HCT116 (cell line): ENCODE data around the gene PDE4C. TPM values are rescaled to one million over a fixed set of nuclear protein-coding genes. Genes with fewer than 3 reads are reported as not detected.

Source experiments
- ATAC-seq: fragments of 200-7000 bp; cut with Tn5 transposase; 2 replicates; pipeline ENCODE4 v1.9.1; 2020; ENCODE audit warnings: mild to moderate bottlenecking, moderate library complexity
- BruUV-seq: library from RNA; stranded (reverse); fragments of 400-500 nt; replicated peaks from 2 replicates; lab custom pipeline; 2021; lab: Mats Ljungman, UMichigan
- CTCF ChIA-PET: fragments of 300-600 bp; sonication (Branson Sonifier 250); formaldehyde crosslinking; loops from one replicate; lab custom pipeline; 2021; ENCODE audit warnings: antibody characterized with exemption; lab: Charles Lee
- POLR2A ChIA-PET: fragments of 300-600, 350-600 bp; sonication (Branson Sonifier 250); formaldehyde crosslinking; loops from one replicate; lab custom pipeline; 2021; ENCODE audit warnings: antibody characterized with exemption; lab: Charles Lee
- RAD21 ChIA-PET, 2 experiments: fragments of 300-600 bp; sonication (Branson Sonifier 250); formaldehyde crosslinking; loops; one replicate each; lab custom pipeline; 2023; ENCODE audit warnings: low total read pairs in 2 of 2; ENCODE audit not compliant: uncharacterized antibody in 2 of 2, unreplicated experiment in 2 of 2, low non-redundant PET in 1 of 2; lab: Charles Lee
- DNase-seq: peaks from one replicate; pipeline ENCODE4 v3.0.0-alpha.2; 2010; ENCODE audit warnings: low read depth, low spot score
- H2AFZ ChIP-seq: fragments of 200-600 bp; shearing (Covaris generic), sonication (generic); 2 replicates; pipeline ENCODE4 v1.6.1; 2017; ENCODE audit warnings: low read depth, mixed run types, mixed read lengths, antibody characterized with exemption, low read length; ENCODE audit not compliant: poor library complexity, severe bottlenecking
- H3K27ac ChIP-seq: 2 replicates; pipeline ENCODE4 v1.5.1; 2012; ENCODE audit warnings: low read depth, low read length
- H3K27me3 ChIP-seq: fragments of 200-600 bp; sonication (generic); 2 replicates; pipeline ENCODE4 v1.6.1; 2016; ENCODE audit warnings: mixed run types, low read length, mixed read lengths; ENCODE audit not compliant: insufficient read depth
- H3K36me3 ChIP-seq, 2 experiments: fragments of 200-500 bp in 1 of 2; fragments of 200-600 bp in 1 of 2; sonication (Bioruptor generic) in 1 of 2; sonication (generic) in 1 of 2; 2 replicates each; pipeline versions ENCODE4 v1.5.1 to v1.6.1; 2014 to 2016; ENCODE audit warnings: low read length in 2 of 2, inconsistent platforms in 1 of 2, mixed read lengths in 1 of 2, mixed run types in 1 of 2; ENCODE audit not compliant: insufficient read depth in 2 of 2, control insufficient read depth in 1 of 2
- H3K4me1 ChIP-seq, 2 experiments: fragments of 200-600 bp in 1 of 2; sonication (generic) in 1 of 2; 2 replicates each; pipeline versions ENCODE4 v1.5.1 to v1.6.1; 2012 to 2017; ENCODE audit warnings: low read length in 2 of 2, inconsistent platforms in 1 of 2, mild to moderate bottlenecking in 1 of 2, mixed read lengths in 1 of 2, mixed run types in 1 of 2, moderate library complexity in 1 of 2; ENCODE audit not compliant: insufficient read depth in 2 of 2, control insufficient read depth in 1 of 2
- H3K4me2 ChIP-seq: fragments of 200-600 bp; sonication (generic); 2 replicates; pipeline ENCODE4 v1.6.1; 2017; ENCODE audit warnings: mixed run types, low read length, mixed read lengths
- H3K4me3 ChIP-seq, 2 experiments: fragments of 200-600 bp in 1 of 2; sonication (generic) in 1 of 2; replicated peaks in 1 of 2; 2 replicates each; pipeline ENCODE4 v1.5.1; 2011 to 2016; ENCODE audit warnings: low read length in 2 of 2, control low read depth in 1 of 2, low read depth in 1 of 2, mild to moderate bottlenecking in 1 of 2, mixed read lengths in 1 of 2, mixed run types in 1 of 2
- H3K79me2 ChIP-seq: fragments of 200-600 bp; sonication (generic); 2 replicates; pipeline ENCODE4 v1.6.1; 2017; ENCODE audit warnings: mild to moderate bottlenecking, mixed run types, low read length, moderate library complexity, mixed read lengths; ENCODE audit not compliant: insufficient read depth
- H3K9ac ChIP-seq: fragments of 200-600 bp; sonication (generic); 2 replicates; pipeline ENCODE4 v1.6.1; 2016; ENCODE audit warnings: low read length, mixed read lengths
- H3K9me2 ChIP-seq: fragments of 200-600 bp; sonication (generic), shearing (Covaris generic); 2 replicates; pipeline ENCODE4 v1.6.1; 2017; ENCODE audit warnings: mixed run types, mild to moderate bottlenecking, moderate library complexity; ENCODE audit not compliant: insufficient read depth
- H3K9me3 ChIP-seq, 2 experiments: fragments of 200-500 bp in 1 of 2; fragments of 200-600 bp in 1 of 2; sonication (Bioruptor generic) in 1 of 2; sonication (generic) in 1 of 2; 2 replicates each; pipeline ENCODE4 v1.6.1; 2014 to 2017; ENCODE audit warnings: low read length in 2 of 2, mixed read lengths in 2 of 2, inconsistent platforms in 1 of 2, low read depth in 1 of 2, mild to moderate bottlenecking in 1 of 2, mixed run types in 1 of 2, moderate library complexity in 1 of 2; ENCODE audit not compliant: control insufficient read depth in 1 of 2, insufficient read depth in 1 of 2
- H4K20me1 ChIP-seq: fragments of 200-600 bp; sonication (generic), shearing (Covaris generic); 2 replicates; pipeline ENCODE4 v1.6.1; 2017; ENCODE audit warnings: mixed run types, mild to moderate bottlenecking, moderate library complexity; ENCODE audit not compliant: insufficient read depth
- ATF3 ChIP-seq: IDR thresholded peaks from 2 replicates; pipeline ENCODE4 v1.6.1; 2012
- EGR1 ChIP-seq: IDR thresholded peaks from 2 replicates; pipeline ENCODE4 v1.6.1; 2012; ENCODE audit warnings: low read depth
- ELF1 ChIP-seq: IDR thresholded peaks from 2 replicates; pipeline ENCODE4 v1.6.1; 2012; ENCODE audit warnings: low read depth, borderline replicate concordance
- JUND ChIP-seq: IDR thresholded peaks from 2 replicates; pipeline ENCODE4 v1.6.1; 2012
- POLR2A ChIP-seq: IDR thresholded peaks from 2 replicates; pipeline ENCODE4 v1.7.0; 2011; ENCODE audit warnings: borderline replicate concordance; ENCODE audit not compliant: insufficient read depth, insufficient read length; ENCODE audit errors: extremely low read depth
- POLR2AphosphoS5 ChIP-seq: IDR thresholded peaks from 2 replicates; pipeline ENCODE4 v1.6.1; 2011; ENCODE audit warnings: mild to moderate bottlenecking, low read depth, low read length, moderate library complexity
- SIN3A ChIP-seq: IDR thresholded peaks from 2 replicates; pipeline ENCODE4 v1.6.1; 2012; ENCODE audit warnings: low read depth
- SP1 ChIP-seq: IDR thresholded peaks from 2 replicates; pipeline ENCODE4 v1.6.1; 2012; ENCODE audit warnings: low read depth
- ZFX ChIP-seq: fragments of 450-650 bp; IDR thresholded peaks from 2 replicates; pipeline ENCODE4 v1.6.1; 2017
- intact Hi-C: fragments of 100-400 bp; cut with micrococcal nuclease; formaldehyde crosslinking; loops from 2 replicates; pipeline ENCODE4 v1.10.0; 2022
- total RNA-seq: library from RNA; stranded (reverse); gene quantifications from one replicate; pipeline ENCODE4 v1.2.1, GENCODE V29; 2021; ENCODE audit not compliant: unreplicated experiment

The PDE4C gene
- total RNA-seq, 1 experiment from 2014 or later: 1.5 TPM

DNA sequence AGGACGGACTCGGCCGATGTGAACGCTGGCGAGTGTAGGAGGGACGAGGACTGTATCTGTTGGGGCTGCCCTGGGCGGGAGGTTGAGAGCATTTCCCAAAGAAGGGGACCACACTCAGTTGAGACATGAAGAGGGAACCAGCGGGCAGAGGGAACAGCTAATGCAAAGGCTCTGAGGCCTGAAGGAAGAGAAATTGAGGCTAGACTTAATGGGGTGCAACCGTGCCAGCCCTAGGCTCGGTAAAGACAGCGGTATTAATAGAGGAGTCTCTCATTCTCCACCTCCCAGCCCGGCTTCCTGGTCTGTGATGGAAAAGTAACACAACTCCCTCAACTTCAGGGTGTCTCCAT, 32.1 kb downstream of the PDE4C start:
- H3K4me3 ChIP-seq: peak overlapping the region; percentile 90 to 93
- ChIA-PET CTCF (interaction anchor here (1.2 to 1.4 kb wide), 2 partner anchors 10 to 81 kb away, joined by 4 read pairs; partner anchors contain the start of gene RAB3A), RAD21 (no interaction called here)
- H3K9me2 ChIP-seq: no peaks in the 10 kb centered on the region
- H3K9me3 ChIP-seq: no peaks in the 10 kb centered on the region
- no peaks in the 10 kb centered on the region; the same call in 1 of the 2 replicates for H4K20me1 ChIP-seq
- peak overlapping the region; percentile 89 for H3K4me2 ChIP-seq
- no peak for TF ChIP-seq ELF1
- no peak for TF ChIP-seq SIN3A
- no peak for TF ChIP-seq EGR1
- no peak for TF ChIP-seq ATF3
- TF ChIP-seq, all 23 proteins: peak for 0
- ATAC-seq (no peak), DNase-seq (no peak)
- Histone ChIP-seq H3K27ac (peak overlapping the region; percentile 73), H3K4me1 (peaks cover 14 to 26% of the 10 kb centered on the region in 2 experiments), H3K27me3 (no peaks in the 10 kb centered on the region), H2AFZ (no peak overlapping the region), H3K9ac (peak overlapping the region; percentile 92), H3K36me3 (peaks cover 10 to 12% of the 10 kb centered on the region in 2 experiments; a peak in 3 of 4 replicates), H3K79me2 (peaks cover 10% of the 10 kb centered on the region; the same call in 1 of the 2 replicates)
- POLR2A ChIA-PET: interaction anchor here (0.6 to 1.0 kb wide), 3 partner anchors 10 to 99 kb away, joined by 3 to 7 read pairs (median 3); partner anchors contain the start of gene RAB3A
- intact Hi-C loops: no loop called here
- BruUV-seq: no TSS peak

- DNase-seq (no peak), ATAC-seq (no peak)
- Histone ChIP-seq H3K9ac (peak overlapping the region; percentile 92), H3K4me2 (peak overlapping the region; percentile 89), H3K36me3 (peaks cover 6 to 9% of the 10 kb centered on the region in 2 experiments; a peak in 3 of 4 replicates), H2AFZ (no peak overlapping the region), H3K79me2 (peaks cover 10% of the 10 kb centered on the region; the same call in 1 of the 2 replicates), H3K27ac (peak overlapping the region; percentile 73), H3K4me3 (peak overlapping the region; percentile 90 to 93), H4K20me1 (no peaks in the 10 kb centered on the region; the same call in 1 of the 2 replicates), H3K9me2 (no peaks in the 10 kb centered on the region)
- POLR2A ChIA-PET: interaction anchor here (0.6 to 3.0 kb wide), 8 partner anchors 10 to 87 kb away, joined by 3 to 27 read pairs (median 4); partner anchors contain the start of genes JUND and RAB3A
- intact Hi-C loops: no loop called here
- RAD21 ChIA-PET: no interaction called here
- CTCF ChIA-PET: interaction anchor here (0.9 to 2.2 kb wide), 8 partner anchors 10 to 220 kb away, joined by 3 to 12 read pairs (median 6); partner anchors contain the start of genes PIK3R2 and RAB3A
- TF ChIP-seq SIN3A: no peak
- peak; percentile 13; the same call in 1 of the 2 replicates for TF ChIP-seq ZFX
- TF ChIP-seq EGR1: no peak
- TF ChIP-seq POLR2AphosphoS5: no peak
- TF ChIP-seq SP1: no peak
- no peak for TF ChIP-seq POLR2A
- TF ChIP-seq JUND: no peak
- TF ChIP-seq, all 23 proteins: peak for 1
- Histone ChIP-seq H3K27me3 (no peaks in the 10 kb centered on the region), H3K9me3 (no peaks in the 10 kb centered on the region), H3K4me1 (peaks cover 14 to 26% of the 10 kb centered on the region in 2 experiments)
- TSS peak; percentile 66 for BruUV-seq
These were observed 32.7 kb downstream of the PDE4C start for GRCh38 chr19:18193388-18194180.
